HG03066 (cell line): ENCODE measurements around the gene MSANTD1.

Experiments
- ATAC-seq: cut with Tn5 transposase; IDR thresholded peaks from one replicate; pipeline ENCODE4 v1.9.1; 2021; ENCODE audit warnings: low read depth; ENCODE audit not compliant: unreplicated experiment

Gene MSANTD1

GRCh38 chr4:3231471-3231870, 17.5 kb upstream of the MSANTD1 start:
- ATAC-seq: no peak

GRCh38 chr4:3232001-3232400, 17.0 kb upstream of the MSANTD1 start:
- ATAC-seq: no peak

- ATAC-seq: no peak
Measured at GRCh38 chr4:3232871-3233271, 16.1 kb upstream of the MSANTD1 start.

GRCh38 chr4:3233391-3234071, 15.4 kb upstream of the MSANTD1 start:
- ATAC-seq: no peak

GRCh38 chr4:3234171-3235029, 14.6 kb upstream of the MSANTD1 start:
- no peak for ATAC-seq

GRCh38 chr4:3235030-3235345, 14.0 kb upstream of the MSANTD1 start:
- no peak for ATAC-seq

GRCh38 chr4:3235581-3235980, 13.4 kb upstream of the MSANTD1 start:
- ATAC-seq: no peak

- no peak for ATAC-seq
Measured at GRCh38 chr4:3236326-3236878, 12.6 kb upstream of the MSANTD1 start.

GRCh38 chr4:3237266-3237665, 11.7 kb upstream of the MSANTD1 start:
- ATAC-seq: no peak

- ATAC-seq: no peak
Measured at GRCh38 chr4:3237712-3238560, 11.0 kb upstream of the MSANTD1 start.

GRCh38 chr4:3238721-3239120, 10.2 kb upstream of the MSANTD1 start:
- ATAC-seq: no peak

- ATAC-seq: no peak
Measured at GRCh38 chr4:3239303-3239702, 9.7 kb upstream of the MSANTD1 start.

- no peak for ATAC-seq
Measured at GRCh38 chr4:3239998-3240920, 8.7 kb upstream of the MSANTD1 start.

- no peak for ATAC-seq
Measured at GRCh38 chr4:3240936-3241522, 7.9 kb upstream of the MSANTD1 start.

GRCh38 chr4:3241898-3242524, 6.9 kb upstream of the MSANTD1 start:
- ATAC-seq: no peak

GRCh38 chr4:3243136-3243780, 5.7 kb upstream of the MSANTD1 start:
- no peak for ATAC-seq

- no peak for ATAC-seq
Measured at GRCh38 chr4:3244002-3244401, 5.0 kb upstream of the MSANTD1 start.

- no peak for ATAC-seq
Measured at GRCh38 chr4:3244747-3245146, 4.2 kb upstream of the MSANTD1 start.

GRCh38 chr4:3245676-3246075, 3.3 kb upstream of the MSANTD1 start:
- no peak for ATAC-seq
